Liver (tissue), 3 donors: ENCODE data around the gene RAB4B.
"Not testable (repeated sequence)": the region's sequence is repeated elsewhere in the genome, so short reads cannot be mapped to it uniquely, and the experiment has no call there.

Source experiments
- RAD21 ChIP-seq, 2 donors: IDR thresholded peaks; 2 replicates each; pipeline ENCODE4 v1.6.1; 2016; ENCODE audit warnings: antibody characterized with exemption in 2 of 2, mild to moderate bottlenecking in 2 of 2
- RXRA ChIP-seq, 2 donors: IDR thresholded peaks; 2 replicates each; pipeline ENCODE4 v1.6.1; 2017 to 2018; ENCODE audit warnings: antibody characterized with exemption in 2 of 2, mild to moderate bottlenecking in 1 of 2
- YY1 ChIP-seq: IDR thresholded peaks from 2 replicates; pipeline ENCODE4 v1.6.1; 2016; ENCODE audit warnings: antibody characterized with exemption, mild to moderate bottlenecking
- TF ChIP-seq, protein P1 (sequence below): fragments of 150-350 bp; IDR thresholded peaks from 2 replicates; pipeline ENCODE4 v1.5.1; 2017; ENCODE audit warnings: improper control_type of control experiment, low read depth, low read length; ENCODE audit not compliant: missing input control
- TF ChIP-seq, protein P2 (sequence below): IDR thresholded peaks from 2 replicates; pipeline ENCODE4 v1.6.1; 2016; ENCODE audit warnings: antibody characterized with exemption, mild to moderate bottlenecking
- donor health status: healthy.
- donor health status: healthy.

DNA sequence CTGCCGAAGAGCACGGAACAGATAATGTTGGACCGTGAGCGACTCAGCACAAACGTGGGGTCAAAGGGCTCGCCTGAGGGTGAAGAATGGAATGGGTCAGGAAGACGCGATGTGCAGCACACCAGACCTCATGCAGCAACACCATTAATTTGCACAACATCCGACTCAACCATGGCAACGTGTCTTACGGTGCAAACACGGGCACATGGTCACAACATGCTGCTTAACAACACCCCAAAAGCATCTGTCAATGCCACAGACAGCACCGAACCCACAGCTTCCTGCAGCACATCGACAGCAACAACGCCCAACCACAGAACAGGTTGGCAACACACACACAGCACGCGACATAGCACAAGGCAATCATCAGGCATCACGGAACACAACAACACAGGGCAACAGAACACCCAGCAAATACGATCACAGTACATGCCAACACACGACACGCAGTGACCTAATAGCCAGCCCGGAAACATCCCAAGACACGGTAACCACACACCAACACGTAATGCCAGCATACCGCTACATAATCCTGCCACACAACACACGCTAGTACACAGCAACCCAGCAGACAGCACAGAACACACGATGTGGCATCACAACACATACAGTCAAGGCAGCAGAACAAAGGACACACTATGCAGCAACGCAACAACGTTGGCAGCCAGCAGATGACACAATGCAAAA, 48.8 kb downstream of the RAB4B start:
- TF ChIP-seq, protein P1, sequence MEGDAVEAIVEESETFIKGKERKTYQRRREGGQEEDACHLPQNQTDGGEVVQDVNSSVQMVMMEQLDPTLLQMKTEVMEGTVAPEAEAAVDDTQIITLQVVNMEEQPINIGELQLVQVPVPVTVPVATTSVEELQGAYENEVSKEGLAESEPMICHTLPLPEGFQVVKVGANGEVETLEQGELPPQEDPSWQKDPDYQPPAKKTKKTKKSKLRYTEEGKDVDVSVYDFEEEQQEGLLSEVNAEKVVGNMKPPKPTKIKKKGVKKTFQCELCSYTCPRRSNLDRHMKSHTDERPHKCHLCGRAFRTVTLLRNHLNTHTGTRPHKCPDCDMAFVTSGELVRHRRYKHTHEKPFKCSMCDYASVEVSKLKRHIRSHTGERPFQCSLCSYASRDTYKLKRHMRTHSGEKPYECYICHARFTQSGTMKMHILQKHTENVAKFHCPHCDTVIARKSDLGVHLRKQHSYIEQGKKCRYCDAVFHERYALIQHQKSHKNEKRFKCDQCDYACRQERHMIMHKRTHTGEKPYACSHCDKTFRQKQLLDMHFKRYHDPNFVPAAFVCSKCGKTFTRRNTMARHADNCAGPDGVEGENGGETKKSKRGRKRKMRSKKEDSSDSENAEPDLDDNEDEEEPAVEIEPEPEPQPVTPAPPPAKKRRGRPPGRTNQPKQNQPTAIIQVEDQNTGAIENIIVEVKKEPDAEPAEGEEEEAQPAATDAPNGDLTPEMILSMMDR = not testable (repeated sequence)
- not testable (repeated sequence) for TF ChIP-seq RXRA (IDR thresholded peaks at IDR 0.05); YY1; RAD21 (IDR thresholded peaks at IDR 0.05)
- TF ChIP-seq, protein P2, sequence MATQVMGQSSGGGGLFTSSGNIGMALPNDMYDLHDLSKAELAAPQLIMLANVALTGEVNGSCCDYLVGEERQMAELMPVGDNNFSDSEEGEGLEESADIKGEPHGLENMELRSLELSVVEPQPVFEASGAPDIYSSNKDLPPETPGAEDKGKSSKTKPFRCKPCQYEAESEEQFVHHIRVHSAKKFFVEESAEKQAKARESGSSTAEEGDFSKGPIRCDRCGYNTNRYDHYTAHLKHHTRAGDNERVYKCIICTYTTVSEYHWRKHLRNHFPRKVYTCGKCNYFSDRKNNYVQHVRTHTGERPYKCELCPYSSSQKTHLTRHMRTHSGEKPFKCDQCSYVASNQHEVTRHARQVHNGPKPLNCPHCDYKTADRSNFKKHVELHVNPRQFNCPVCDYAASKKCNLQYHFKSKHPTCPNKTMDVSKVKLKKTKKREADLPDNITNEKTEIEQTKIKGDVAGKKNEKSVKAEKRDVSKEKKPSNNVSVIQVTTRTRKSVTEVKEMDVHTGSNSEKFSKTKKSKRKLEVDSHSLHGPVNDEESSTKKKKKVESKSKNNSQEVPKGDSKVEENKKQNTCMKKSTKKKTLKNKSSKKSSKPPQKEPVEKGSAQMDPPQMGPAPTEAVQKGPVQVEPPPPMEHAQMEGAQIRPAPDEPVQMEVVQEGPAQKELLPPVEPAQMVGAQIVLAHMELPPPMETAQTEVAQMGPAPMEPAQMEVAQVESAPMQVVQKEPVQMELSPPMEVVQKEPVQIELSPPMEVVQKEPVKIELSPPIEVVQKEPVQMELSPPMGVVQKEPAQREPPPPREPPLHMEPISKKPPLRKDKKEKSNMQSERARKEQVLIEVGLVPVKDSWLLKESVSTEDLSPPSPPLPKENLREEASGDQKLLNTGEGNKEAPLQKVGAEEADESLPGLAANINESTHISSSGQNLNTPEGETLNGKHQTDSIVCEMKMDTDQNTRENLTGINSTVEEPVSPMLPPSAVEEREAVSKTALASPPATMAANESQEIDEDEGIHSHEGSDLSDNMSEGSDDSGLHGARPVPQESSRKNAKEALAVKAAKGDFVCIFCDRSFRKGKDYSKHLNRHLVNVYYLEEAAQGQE = not testable (repeated sequence)
